NOMO-1 treated with DMSO at 0.1 percent for 48 hours (cell line): ENCODE data around the gene TIAM2.
A peak's percentile ranks its signal among the peaks of the same experiment; 100 is the strongest.

ENCODE experiments used
- DNase-seq: peaks from one replicate; lab custom pipeline; 2025; ENCODE audit not compliant: unreplicated experiment; lab: John Stamatoyannopoulos, UW

The TIAM2 gene

DNA sequence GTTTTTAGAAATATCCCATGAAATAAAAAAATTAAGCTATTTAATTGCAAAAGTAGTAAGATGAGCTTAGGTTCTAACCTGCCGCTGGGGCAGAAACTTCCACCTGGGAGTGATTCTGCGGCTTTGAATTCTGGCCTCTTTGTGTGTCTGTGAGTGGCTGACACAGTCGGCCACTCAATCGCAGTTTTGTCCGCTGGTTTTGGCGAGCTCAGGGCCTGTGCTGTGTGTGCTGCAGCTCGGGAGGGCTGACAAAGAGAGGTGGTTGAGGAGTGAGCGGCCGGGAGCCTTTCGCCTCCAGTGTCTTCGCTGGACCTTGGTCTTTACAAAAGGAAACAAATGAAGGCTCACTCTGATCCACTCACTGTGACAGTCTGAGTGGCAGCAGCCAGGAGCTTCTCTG, 128.4 kb downstream of the TIAM2 start:
- no peak for DNase-seq

DNA sequence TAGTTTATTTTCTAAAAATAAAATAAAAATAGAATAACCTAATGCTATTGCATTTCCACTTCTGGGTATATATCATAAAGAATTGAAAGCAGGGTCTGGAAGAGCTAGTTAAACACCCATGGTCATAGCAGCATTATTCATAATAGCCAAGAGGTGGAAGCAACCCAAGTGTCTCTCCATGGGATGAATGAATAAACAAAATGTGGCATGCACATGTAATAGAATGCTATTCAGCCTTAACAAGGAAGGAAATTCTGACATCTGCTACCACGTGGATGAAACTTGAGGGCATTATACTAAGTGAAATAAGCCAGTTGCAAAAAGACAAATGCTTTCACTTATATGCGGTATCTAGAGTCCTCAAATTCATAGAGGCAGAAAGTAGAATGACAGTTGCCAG, 130.8 kb downstream of the TIAM2 start:
- no peak for DNase-seq

DNA sequence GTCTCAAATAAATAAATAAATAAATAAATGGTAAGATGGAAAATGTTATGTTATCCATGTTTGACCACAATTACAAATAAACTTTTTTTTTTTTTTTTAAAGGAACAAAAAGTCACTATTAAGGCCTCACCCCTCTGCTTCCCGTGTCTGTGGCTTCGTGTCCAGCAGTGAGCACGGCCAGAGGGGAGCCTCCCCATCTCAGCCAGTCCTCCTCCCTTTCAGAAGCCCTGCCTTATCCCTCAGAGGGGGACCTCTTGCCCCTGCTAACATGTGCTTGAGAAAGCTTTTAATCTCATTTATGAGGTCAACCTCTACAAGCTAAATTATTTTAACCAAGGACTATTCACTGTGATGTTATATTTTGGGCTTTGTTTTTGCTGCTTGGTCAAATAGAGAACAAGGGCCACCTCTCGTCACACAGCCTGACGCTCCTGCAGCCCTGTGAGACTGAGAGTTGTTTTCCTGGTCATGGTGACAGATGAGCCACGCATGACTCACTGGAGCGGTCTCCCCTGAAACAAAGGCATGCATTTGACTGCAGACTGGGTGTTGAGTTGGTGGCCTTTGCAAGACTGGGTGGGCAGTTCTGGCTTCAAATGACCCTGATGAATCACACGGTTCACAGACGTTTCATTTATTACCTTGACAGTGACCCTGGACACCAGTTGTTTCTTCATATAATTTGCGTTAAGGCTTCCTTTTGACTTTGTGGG, 131.8 kb downstream of the TIAM2 start:
- DNase-seq = no peak

DNA sequence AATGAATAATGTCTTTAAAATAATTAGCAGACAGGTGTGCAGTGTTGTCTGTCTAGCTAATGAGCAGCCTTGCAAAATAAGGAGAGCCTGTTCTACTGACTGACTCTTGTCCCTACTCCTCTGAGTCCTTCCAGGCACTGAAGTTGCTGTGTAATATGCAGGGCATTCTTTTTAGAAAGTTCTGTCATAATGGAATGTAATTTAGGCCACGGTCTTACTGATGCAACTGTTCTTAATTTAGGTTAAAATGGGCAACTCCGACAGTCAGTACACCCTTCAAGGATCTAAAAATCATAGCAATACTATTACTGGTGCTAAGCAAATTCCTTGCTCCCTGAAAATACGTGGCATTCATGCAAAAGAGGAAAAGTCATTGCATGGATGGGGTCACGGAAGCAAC, 133.9 kb downstream of the TIAM2 start:
- no peak for DNase-seq

DNA sequence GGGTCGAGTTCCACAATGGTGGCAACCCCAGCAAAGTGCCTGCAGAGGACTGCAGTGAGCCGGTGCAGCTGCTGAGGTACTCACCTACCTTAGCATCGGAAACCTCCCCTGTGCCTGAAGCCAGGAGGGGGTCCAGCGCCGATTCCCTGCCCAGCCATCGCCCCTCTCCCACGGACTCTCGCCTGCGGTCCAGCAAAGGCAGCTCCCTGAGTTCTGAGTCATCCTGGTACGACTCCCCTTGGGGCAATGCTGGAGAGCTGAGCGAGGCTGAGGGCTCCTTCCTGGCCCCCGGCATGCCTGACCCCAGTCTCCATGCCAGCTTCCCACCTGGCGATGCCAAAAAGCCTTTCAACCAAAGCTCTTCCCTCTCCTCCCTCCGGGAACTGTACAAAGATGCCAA, 134.6 kb downstream of the TIAM2 start:
- DNase-seq = no peak

DNA sequence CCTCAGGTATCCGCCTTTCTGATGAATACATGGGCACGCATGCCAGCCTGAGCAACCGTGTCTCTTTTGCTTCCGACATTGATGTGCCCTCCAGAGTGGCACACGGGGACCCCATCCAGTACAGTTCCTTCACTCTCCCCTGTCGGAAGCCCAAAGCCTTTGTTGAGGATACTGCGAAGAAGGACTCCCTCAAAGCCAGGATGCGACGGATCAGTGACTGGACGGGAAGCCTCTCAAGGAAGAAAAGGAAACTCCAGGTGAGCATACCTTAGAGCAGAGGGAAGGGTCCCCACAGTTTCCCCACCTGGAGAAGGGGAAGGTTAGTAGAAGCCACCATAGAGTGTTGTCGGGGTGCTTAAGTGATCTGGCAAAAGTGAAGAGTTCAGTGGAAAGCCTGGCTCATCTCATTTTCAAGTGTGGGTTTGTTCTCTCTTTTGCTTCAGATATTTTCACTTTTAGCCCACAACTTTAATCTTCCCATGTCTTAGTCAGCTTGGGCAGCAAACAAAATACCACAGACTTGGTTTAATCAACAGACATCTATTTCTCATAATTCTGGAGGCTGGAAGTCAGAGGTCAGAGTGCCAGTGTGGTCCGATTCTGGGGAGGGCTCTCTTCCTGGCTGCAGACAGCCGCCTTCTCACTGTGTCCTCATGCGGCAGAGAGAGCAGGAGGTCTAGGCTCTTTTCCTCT, 135.2 kb downstream of the TIAM2 start:
- no peak for DNase-seq

DNA sequence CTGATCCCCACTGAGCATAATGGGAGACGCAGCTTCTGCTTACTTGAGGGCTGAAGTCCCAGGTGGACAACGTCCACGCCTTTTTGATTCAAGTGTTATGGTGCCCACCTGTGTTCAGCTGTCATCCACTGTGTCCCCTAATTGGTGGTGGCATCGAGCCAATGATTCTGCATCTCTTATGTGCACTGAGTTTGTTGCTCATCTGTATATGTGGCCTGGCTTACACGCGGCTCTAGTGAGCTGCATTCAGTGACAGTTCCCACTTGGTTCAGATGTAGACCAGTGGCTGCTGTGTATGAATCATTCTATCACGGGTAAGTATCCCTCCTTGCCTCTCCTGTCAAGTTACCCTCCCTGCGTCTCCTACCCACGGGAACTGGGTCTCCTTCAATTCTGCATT, 137.5 kb downstream of the TIAM2 start:
- no peak for DNase-seq

DNA sequence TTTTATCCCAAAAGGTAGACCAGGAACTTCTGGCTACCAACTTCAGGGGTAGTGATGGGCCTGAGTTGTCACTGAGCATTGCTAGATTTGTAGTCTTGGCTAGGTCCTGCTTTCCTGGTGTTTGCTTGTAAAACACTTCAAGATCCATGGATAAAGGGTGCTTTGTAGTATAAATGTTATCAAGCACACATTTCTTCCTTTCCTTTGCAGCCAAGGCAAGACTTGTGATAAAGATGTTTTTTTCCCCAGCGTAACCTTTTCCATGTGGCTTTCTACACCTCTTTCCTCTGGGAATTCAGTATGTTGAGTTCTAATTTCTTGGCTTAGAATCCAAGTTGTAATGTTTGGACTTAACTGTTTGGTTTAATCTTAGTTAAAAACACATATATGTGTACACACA, 145.9 kb downstream of the TIAM2 start:
- no peak for DNase-seq

DNA sequence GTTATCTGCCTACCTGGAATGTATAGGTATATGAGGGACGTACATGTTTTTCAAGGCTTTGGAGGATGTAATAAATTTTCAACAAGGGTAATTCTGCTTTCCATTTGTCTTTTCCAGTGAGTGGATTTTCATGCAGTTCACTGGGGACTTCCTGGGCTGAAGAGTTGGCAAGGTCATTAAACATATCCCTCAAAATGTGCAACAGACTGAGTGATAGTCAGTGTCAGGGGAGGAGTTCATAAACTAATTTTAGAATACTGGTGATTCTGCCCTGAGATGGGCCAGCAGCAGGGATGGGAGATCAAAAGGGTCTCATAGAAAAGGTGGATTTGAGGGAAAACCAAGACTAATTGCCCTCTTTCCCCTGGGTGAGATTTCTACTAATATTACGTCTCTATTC, 146.4 kb downstream of the TIAM2 start:
- DNase-seq = no peak

DNA sequence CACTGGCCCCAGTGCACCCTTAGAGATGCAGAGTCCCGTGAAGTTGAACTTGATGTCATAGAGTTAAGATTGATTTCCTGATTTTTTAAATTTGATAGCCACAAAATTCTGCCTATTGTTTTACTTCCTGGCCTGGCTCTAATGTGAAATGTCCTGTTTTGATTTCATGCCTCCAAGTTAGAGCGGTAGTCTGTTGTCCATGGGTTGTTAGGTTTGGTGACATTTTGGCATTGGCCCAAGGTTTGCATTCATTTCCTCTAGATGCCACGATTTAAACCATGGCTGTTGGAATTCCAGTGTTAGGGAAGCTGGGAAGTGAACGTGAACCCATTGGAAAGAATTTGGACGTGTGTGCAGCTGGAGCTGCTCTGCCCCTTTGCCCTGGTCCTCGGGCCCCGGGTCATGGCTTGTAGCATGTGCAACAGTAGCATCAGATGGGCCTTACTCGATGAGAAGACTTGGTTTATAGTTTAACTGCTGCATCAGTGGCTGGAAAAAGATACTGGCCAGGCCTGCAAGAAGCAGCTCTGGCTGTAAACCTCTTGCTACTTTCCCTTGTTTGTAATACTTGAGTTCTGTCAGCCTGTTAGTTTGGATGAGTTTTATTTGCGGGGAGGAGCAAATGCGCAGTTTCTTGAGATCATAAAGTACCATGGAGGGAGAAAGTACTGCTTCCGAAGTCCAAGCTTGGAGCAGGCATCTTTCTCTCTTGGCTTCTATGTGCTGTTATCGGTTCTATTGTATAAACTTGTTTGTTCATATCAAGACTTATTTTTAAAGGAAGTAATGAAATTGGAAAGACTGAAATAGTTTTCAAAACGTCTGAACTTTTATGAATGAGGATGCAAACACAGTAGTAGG, 147.3 kb downstream of the TIAM2 start:
- no peak for DNase-seq

DNA sequence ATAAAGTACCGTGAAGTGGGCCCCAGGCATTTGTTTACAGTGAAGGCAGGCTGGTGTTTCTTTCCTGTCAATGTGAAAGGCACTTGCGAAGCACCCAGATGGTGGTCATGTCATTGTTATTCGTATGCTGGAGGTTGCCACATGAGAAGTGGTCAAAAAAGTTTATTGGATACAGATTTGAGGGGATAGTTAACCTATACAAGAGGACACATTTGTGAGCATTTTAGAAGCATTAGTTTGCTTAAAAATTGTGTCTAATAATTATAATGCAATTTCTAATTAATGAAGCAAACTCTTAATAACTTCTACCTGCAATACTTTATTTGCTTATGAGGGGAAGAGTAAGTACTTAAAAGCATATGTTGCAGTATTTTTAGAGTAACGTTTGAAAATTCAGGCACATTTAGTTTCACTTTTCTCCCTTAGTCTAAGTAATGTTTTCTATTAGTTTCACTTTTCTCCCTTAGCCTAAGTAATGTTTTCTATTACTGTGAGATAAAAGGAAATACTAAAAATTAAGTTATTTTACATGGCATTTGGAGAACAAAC, 148.0 kb downstream of the TIAM2 start:
- DNase-seq = peak; percentile 3

DNA sequence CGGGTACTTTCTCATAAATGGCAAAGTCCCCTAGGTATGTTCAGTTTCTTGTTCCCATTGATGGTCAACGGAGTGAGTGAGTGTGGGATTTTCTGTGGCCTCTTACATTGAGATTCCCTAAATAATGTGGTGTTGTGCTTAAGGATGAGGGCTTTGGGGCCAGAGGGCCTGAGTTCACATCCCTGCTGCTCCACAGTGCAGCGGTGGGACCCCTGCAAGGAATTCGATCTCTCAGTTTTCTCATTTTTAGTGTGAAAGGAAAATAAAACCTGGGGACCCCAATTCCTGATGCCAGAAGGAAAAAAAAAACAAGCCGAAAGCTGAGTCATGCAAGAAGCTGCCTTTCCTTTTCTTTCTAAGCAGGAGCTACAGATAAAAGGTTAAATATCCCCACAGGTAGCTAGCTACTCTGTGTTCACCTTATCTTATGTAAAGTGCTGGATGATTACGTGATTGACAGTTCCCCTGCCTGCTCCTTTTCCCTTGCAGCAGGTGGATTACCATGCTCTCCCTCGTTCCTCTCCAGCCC, 148.5 kb downstream of the TIAM2 start:
- DNase-seq = no peak

DNA sequence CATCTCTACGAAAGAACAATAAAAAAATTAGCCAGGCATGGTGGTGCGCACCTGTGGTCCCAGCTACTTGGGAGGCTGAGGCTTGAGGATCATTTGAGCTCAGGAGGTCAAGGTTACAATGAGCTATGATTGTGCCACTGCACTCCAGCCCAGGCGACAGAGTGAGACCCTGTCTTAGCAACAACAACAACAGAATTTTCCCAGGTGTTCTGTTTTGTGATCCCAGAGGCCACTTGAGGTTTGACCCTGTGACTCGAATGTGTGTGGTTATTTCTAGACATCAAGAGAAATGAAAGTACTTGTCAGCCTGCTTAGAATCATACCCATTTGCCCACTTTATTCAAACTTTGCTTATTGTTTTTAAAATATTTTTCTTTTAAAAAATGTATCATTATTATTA, 151.1 kb downstream of the TIAM2 start:
- DNase-seq = no peak

DNA sequence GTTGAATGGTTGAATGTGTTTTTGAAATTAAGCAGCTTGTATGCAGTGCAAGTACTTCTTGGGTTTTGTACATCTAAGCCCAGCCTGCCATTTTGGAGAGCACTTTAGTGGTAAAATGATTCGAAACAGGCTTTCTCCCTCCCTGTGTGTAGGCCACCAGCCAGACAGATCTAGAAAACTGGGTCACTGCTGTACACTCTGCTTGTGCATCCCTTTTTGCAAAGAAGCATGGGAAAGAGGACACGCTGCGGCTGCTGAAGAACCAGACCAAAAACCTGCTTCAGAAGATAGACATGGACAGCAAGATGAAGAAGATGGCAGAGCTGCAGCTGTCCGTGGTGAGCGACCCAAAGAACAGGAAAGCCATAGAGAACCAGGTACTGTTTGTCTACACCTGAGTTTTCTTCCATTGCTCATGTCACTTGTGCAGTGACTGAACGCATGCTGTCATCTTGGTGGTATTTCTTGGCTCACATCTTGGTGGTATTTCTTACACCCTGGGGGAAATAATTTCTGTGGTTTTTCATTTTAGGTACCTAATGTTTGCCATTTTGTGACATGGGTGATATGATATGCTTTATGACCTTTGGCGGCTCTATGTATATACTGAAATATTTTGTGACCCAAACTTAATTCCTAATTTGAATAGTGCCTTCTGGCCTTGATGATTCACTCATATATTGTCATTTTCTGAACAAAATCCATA, 153.0 kb downstream of the TIAM2 start:
- DNase-seq = no peak

DNA sequence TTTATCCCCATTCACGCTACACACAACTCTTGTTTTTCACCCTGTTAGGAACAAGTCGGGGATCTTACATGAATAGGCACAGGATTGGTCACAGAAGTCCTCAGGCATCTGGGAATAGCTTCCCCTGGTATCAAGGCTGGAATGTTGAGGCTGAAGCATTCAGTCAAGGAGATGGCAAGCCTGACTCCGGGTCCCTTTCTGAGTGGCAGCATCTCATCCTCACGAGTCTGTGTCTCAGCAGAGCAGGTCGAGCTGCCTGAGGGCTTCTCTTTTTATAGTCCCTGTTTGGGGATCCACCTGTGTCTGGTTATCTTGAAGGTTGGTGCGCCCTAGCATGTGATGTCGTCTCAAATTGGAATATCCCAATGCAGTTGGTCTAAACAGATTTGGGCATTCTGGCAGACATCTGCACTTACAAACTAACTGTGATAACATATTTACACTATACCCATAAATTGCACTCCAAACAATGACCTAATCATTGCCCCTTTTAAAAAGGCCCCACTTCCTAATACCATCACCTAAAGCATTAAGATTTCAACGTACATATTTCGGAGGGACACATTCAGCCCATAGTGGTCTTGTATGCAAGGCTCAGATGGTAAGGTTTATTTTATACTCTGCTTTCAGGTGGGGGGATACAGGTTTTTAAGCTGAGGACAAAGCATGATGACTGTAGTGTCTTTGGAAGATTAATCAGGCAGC, 156.0 kb downstream of the TIAM2 start:
- DNase-seq = no peak

DNA sequence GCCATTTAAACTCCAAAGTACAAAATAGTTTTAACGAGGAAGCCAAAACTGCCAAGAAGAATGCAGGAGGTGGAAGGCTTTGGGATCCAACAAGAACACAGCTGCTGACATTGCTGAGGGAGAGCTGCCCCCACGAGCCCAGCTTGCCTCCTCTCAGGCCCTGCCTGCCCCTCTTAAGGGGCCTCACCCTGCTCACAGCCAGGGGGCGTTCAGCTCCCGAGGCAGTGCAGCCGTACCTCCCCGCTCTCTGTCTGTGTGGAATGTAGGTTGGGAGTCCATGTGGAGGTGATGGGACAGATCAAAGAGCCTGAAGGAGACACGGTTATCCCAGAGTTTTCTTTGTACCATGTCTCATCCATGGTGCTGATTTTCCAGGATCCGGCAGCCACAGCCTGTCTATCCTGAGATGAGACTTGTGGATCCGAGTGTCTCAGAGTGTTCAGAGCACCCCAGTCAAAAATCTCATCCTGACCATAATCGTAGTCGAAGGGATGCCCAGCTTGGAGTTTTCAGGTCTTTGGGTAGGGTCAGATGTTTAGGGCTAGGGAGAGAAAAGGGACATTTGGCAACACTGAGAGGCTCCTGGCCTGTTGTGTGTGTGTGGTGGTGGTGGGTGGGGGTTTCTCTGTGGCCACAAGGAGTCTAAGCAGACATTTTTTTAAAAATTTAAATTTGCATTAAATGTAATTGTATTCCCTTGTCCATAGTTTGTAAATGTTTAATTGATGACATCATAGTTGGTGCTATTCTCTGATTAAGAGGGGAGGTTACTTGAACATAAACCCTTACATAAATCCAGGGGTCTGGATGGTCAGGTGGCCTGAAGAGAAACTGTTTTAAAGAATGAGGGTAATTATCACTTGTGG, 157.3 kb downstream of the TIAM2 start:
- DNase-seq = no peak

DNA sequence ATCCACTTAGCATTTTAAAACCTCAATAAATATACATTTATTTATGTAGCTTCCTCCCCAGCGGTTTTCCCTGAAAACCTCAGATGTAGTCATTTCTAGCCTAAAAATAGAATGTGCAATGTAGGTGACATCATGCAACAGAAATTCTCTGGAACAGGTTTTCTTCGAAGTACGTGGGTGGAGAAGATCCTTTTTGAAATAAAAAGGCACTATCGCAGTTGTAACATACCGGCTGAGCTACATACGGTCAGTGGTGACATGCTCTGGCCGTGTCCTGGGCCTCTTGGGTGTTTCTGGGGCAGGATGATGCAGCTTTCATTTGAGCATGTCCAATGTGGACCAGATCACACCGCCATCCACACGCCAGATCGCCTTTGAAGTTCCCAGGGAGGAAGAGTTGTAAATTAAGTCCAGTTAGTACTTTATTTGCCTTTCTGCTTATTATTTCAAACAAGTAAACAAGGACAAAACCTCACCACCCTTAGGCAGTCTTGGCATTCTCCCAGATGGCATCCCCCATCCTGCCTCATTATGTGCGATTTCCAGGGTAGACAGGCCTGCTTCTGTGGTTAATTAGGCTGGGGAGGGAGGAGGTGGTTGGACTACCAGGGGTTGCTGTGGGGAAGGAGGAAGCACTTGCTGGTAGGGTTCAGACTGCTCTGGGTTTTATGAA, 159.2 kb downstream of the TIAM2 start:
- DNase-seq = peak; percentile 16

DNA sequence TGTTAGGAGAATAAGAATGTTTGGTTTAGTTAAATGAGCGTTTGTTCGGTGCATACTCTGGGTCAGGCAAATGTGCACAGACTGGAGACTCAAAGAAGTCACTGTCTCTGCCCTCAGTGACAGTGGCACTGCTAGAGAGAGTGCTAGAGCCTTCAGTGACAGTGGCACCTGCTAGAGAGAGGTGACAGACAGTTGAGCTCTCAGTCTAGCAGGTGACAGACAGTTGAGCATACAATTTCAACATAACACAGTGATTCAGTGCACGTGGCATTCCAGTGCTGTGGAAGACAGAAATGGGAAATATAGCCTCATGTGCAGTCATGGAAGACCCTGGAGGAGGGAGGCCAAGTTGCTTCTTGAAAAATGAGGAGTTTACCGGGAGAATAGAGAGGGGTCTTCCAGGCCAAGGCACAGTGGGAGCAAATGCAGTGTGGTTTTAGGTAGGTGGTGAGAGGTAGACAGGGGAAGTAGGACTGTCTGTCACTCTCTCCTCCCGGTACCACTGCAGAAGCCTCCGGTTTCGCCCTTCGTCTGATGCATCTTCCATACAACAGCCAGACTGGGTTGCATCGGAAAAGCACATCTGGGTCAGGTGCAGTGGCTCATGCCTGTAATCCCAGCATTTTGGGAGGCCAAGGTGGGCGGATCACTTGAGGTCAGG, 160.8 kb downstream of the TIAM2 start:
- no peak for DNase-seq
